ENCODE results near the gene TMEM185A. TPM values are rescaled to one million over a fixed set of nuclear protein-coding genes. Genes with fewer than 3 reads are reported as not detected.
"Not testable (repeated sequence)": the region's sequence is repeated elsewhere in the genome, so short reads cannot be mapped to it uniquely, and the experiment has no call there.

The TMEM185A gene
- total RNA-seq, 4 donors from 2014 or later, result 18.5 to 28.8 (median 22.1) TPM

DNA sequence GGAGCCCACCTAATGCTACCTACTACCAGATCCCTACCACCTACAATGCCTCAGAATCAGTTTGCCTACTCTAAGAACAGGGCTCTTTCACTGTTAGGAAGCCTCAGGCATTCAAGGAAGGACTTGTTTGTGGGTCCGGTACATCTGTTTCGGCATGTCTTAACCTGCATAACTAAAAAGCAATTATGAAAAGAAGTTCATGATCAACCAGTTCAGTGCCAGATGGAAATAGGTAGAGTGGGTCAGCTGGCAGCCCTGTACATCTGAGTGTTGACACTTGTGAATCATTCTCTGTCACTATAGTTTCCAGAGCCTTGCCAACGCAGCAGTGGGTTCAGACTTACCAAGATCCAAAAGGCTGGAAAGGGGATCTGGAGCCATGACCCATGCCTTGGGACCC is 3.3 kb downstream of the TMEM185A start:
- DNase-seq (ENCODE audit: low spot score in 2 of 2), result no peak
- intact Hi-C loops (cut with DNase I; ENCODE audit: low total_unique reads), result no loop called here
- H3K4me3 ChIP-seq (ENCODE audit: low read depth, poor library complexity, severe bottlenecking), result no peak overlapping the region
- 42 to 66% methylated on average over 2 to 3 of the region's 3 CpGs for WGBS, 2 donors
- TF ChIP-seq POLR2A (IDR thresholded peaks at IDR 0.05), result no peak
- TF ChIP-seq, protein P1, sequence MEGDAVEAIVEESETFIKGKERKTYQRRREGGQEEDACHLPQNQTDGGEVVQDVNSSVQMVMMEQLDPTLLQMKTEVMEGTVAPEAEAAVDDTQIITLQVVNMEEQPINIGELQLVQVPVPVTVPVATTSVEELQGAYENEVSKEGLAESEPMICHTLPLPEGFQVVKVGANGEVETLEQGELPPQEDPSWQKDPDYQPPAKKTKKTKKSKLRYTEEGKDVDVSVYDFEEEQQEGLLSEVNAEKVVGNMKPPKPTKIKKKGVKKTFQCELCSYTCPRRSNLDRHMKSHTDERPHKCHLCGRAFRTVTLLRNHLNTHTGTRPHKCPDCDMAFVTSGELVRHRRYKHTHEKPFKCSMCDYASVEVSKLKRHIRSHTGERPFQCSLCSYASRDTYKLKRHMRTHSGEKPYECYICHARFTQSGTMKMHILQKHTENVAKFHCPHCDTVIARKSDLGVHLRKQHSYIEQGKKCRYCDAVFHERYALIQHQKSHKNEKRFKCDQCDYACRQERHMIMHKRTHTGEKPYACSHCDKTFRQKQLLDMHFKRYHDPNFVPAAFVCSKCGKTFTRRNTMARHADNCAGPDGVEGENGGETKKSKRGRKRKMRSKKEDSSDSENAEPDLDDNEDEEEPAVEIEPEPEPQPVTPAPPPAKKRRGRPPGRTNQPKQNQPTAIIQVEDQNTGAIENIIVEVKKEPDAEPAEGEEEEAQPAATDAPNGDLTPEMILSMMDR (IDR thresholded peaks at IDR 0.05), result no peak

DNA sequence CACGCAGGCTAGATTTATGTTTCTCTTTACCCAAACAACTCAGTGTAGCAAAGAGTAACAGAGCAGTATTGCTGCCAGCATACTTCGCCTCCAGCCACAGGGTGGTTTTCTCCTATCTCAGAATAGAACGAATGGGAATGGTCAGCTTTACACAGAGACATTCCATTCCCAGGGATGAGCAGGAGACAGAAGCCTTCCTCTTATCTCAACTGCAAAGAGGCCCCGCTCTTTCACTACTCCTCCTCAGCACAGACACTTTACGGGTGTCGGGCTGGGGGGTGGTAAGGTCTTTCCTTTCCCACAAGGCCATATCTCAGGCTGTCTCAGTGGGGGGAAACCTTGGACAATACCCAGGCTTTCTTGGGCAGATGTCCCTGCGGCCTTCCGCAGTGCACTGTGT is 4.8 kb downstream of the TMEM185A start:
- H3K4me3 ChIP-seq (ENCODE audit: low read depth, poor library complexity, severe bottlenecking); DNase-seq (ENCODE audit: low spot score in 2 of 2); intact Hi-C loops (cut with DNase I; ENCODE audit: low total_unique reads): not testable (repeated sequence)
- 79 to 82% methylated on average over 8 of the region's 8 CpGs for WGBS, 2 donors

DNA sequence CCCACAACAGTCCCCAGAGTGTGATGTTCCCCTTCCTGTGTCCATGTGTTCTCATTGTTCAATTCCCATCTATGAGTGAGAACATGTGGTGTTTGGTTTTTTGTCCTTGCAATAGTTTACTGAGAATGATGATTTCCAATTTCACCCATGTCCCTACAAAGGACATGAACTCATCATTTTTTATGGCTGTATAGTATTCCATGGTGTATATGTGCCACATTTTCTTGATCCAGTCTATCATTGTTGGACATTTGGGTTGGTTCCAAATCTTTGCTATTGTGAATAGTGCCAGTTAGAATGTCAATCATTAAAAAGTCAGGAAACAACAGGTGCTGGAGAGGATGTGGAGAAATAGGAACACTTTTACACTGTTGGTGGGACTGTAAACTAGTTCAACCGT is 11.9 kb downstream of the TMEM185A start:
- 38% methylated on average over 1 of the region's 1 CpG; no CpG with 5 or more reads in 1 of the 2 donors for WGBS, 2 donors
- DNase-seq (ENCODE audit: low spot score in 2 of 2); intact Hi-C loops (cut with DNase I; ENCODE audit: low total_unique reads); H3K4me3 ChIP-seq (ENCODE audit: low read depth, poor library complexity, severe bottlenecking): not testable (repeated sequence)

DNA sequence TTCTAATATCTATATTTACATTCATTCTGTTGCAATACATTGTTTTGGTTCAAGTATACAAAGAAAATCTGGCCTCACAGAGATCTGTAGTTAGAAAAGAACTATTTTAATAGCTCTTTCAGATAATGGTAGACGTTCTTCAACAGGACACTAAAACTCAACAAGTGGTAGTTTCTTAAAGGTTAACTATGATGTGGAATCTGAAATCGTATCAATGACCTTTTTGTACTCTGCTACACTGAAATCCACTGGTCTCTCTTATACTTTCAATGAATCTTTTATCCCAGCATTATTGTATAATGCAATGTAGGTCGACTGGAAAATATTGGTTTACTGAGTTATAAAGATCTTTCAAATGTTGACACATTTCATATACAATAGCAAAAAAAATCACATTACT is 12.7 kb downstream of the TMEM185A start:
- intact Hi-C loops (cut with DNase I; ENCODE audit: low total_unique reads), result no loop called here
- no peak for DNase-seq (ENCODE audit: low spot score in 2 of 2)
- WGBS, 2 donors, result 63 to 95% methylated on average over 3 of the region's 3 CpGs
- H3K4me3 ChIP-seq (ENCODE audit: low read depth, poor library complexity, severe bottlenecking), result no peak overlapping the region
- no peak for TF ChIP-seq POLR2A (IDR thresholded peaks at IDR 0.05)
- TF ChIP-seq, protein P1 (IDR thresholded peaks at IDR 0.05), result no peak

DNA sequence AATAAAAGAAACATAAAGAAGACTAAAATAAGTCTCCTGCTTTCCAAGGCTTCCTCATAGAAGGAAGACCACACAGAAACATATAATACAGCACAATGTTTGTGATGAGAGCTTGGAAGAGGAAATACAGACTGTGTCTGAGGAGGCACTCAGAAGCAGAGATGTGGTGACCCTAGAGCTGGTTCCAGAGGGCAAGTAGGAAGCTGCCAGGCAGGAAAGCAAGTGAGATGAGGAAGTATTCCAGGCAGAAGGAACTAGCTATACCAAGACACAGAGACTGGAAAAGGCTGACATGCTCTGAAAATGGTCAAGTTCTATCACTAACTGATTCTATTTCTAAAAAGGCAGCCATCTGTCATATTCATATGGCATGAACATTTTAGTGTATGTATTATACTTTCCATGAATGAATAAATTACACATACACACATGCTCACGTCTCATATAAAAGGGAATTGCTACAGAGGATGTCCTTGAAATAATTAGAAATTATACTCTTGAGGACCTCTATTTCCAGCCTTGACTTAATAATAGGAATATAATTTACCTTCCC is 19.9 kb downstream of the TMEM185A start:
- TF ChIP-seq, protein P1 (IDR thresholded peaks at IDR 0.05), result no peak
- TF ChIP-seq POLR2A (IDR thresholded peaks at IDR 0.05), result no peak
- intact Hi-C loops (cut with DNase I; ENCODE audit: low total_unique reads), result no loop called here
- H3K4me3 ChIP-seq (ENCODE audit: low read depth, poor library complexity, severe bottlenecking), result no peak overlapping the region
- DNase-seq (ENCODE audit: low spot score in 2 of 2), result no peak
- 45 to 70% methylated on average over 1 of the region's 1 CpG for WGBS, 2 donors

DNA sequence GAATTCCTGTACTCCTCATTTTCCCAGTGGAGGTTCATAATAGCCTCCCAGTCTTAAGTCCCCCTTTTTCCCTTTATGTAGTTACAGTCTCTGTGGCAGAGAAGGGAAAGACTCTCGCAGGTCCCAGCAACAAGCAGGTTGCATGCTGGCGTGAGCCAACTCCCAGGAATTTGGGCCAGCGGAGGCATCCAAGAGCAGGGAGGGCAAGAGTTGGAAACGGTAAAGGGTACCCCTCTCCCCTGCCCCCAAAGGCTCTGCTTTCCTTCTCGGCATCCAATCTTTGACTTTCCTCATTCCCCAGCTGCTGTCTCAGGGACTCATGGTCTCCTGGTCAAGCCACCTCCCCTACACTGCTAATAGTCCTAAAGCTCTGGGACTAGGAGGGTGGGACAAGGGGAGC is 21.1 kb downstream of the TMEM185A start:
- DNase-seq (ENCODE audit: low spot score in 2 of 2), result no peak
- no peak for TF ChIP-seq POLR2A (IDR thresholded peaks at IDR 0.05)
- TF ChIP-seq, protein P1 (IDR thresholded peaks at IDR 0.05), result no peak
- intact Hi-C loops (cut with DNase I; ENCODE audit: low total_unique reads), result no loop called here
- WGBS, 2 donors, result 71 to 90% methylated on average over 5 of the region's 5 CpGs
- no peak overlapping the region for H3K4me3 ChIP-seq (ENCODE audit: low read depth, poor library complexity, severe bottlenecking)

DNA sequence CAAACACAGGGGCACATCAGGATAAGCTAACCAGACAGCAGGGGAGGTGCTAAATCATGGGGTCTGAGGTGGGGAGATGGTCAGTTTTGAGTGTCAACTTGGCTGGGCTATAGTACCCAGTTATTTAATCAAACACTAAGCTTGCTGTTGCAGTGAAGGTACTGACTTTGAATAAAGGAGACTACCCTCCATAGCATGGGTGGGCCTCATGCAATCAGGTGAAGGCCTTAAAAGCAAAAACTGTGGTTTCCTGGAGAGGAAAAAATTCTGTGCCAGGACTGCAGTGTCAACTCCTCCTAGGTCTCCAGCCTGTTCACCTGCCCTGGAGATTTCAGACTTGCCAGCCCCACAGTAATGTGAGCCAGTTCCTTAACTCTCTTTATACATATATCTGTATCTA is 23.9 kb downstream of the TMEM185A start:
- TF ChIP-seq, protein P1 (IDR thresholded peaks at IDR 0.05), result no peak
- no peak for TF ChIP-seq POLR2A (IDR thresholded peaks at IDR 0.05)
- no peak for DNase-seq (ENCODE audit: low spot score in 2 of 2)
- intact Hi-C loops (cut with DNase I; ENCODE audit: low total_unique reads), result no loop called here
- no peak overlapping the region for H3K4me3 ChIP-seq (ENCODE audit: low read depth, poor library complexity, severe bottlenecking)

DNA sequence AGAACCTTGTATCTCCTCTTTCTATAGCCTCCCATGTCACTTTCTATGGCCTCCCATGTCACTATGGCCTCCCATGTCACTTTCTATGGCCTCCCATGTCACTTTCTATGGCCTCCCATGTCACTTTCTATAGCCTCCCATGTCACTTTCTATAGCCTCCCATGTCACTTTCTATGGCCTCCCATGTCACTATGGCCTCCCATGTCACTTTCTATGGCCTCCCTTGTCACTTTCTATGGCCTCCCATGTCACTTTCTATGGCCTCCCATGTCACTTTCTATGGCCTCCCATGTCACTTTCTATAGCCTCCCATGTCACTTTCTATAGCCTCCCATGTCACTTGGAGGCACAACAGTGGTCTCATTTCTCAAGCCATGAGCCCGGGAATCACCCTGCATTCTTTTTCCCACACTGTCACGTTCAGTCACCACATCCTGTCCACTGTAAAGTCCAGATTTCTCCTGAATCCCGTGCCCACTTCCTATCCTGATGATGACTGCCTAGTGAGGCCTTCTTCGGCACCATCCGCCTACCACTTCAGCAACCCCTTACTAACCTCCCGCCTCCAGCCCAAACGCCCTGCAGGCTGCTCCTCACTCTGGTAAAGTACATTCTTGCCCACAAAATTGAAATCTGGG is 26.2 kb downstream of the TMEM185A start:
- intact Hi-C loops (cut with DNase I; ENCODE audit: low total_unique reads); H3K4me3 ChIP-seq (ENCODE audit: low read depth, poor library complexity, severe bottlenecking); DNase-seq (ENCODE audit: low spot score in 2 of 2): not testable (repeated sequence)
- 80 to 94% methylated on average over 7 of the region's 7 CpGs for WGBS, 2 donors

DNA sequence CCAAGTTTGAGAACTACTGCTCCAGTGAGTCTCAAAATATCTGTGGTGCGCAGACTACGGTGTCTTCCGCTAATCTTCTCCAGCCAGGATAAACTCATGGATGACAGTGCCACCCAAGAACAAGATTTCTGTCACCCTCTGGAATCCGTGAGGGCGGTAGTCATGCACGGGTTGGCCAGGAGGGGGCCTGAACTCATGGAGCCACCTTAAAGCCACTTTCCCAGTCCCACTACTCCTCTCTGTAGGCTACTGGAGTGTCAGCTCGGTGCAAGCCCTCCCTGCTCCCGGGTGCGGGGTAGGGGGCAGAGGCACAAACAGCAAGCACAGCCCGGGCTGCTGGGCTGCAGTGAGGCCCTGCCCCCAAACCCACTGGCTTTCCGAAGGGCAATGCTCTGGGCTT is 33.0 kb downstream of the TMEM185A start:
- intact Hi-C loops (cut with DNase I; ENCODE audit: low total_unique reads); H3K4me3 ChIP-seq (ENCODE audit: low read depth, poor library complexity, severe bottlenecking); DNase-seq (ENCODE audit: low spot score in 2 of 2): not testable (repeated sequence)
- WGBS, 2 donors, result no CpG with 5 or more reads among the region's 11 CpGs

DNA sequence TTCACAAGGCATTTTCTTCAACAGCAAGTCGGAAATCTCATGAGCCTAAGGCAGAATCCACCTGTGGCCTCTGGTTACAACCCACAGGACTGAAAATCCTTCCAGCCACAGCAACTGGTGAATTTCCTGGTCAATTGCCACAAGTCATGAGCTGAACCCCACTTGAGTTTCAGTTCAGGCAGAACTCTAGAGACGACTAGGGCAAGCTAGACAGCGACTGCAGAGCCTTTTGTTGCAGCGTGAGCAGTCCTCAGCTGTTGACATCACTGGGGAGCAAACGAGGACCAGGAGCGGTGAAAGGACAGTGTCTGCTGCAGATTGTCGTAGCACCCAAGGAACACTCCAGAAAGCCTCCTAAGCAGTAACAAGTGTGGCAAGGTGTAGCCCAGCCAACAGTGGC is 35.6 kb downstream of the TMEM185A start:
- intact Hi-C loops (cut with DNase I; ENCODE audit: low total_unique reads); DNase-seq (ENCODE audit: low spot score in 2 of 2); H3K4me3 ChIP-seq (ENCODE audit: low read depth, poor library complexity, severe bottlenecking): not testable (repeated sequence)
- no CpG with 5 or more reads among the region's 7 CpGs for WGBS, 2 donors
